ENCODE results near the gene ROPN1.
"Not testable (repeated sequence)": the region's sequence is repeated elsewhere in the genome, so short reads cannot be mapped to it uniquely, and the experiment has no call there.

ROPN1 gene

GRCh38 chr3:123991730-123992588 lies at the start of gene ROPN1:
Gene ROPN1, minus strand, starts transcription at chr3:123992124. Its CDS starts 11,643 bp downstream, at chr3:123980481.
- ATAC-seq (replicated peaks; ENCODE audit: extremely low read depth, poor library complexity, severe bottlenecking): peak; percentile 95

GRCh38 chr3:124041553-124041952 lies 49.6 kb upstream of the ROPN1 start:
- Mint-ChIP-seq H3K27me3 (peaks cover 20% of the 10 kb centered on the region), H3K4me3 (no peak overlapping the region), H3K27ac (ENCODE audit: low read depth) (no peak overlapping the region), H3K9me3 (no peaks in the 10 kb centered on the region), H3K4me1 (no peaks in the 10 kb centered on the region), H3K36me3 (ENCODE audit: insufficient read depth) (no peaks in the 10 kb centered on the region)
- ATAC-seq (replicated peaks; ENCODE audit: extremely low read depth, poor library complexity, severe bottlenecking): no peak
- DNase-seq (ENCODE audit: low spot score in 2 of 2): no peak

More at GRCh38 chr3:123991730-123992588, at the start of gene ROPN1:
- peaks cover 39% of the 10 kb centered on the region for H3K27me3 Mint-ChIP-seq
- peak within 1 kb of the TSS; percentile 28 for H3K4me3 Mint-ChIP-seq
- not testable (repeated sequence) for H3K27ac Mint-ChIP-seq (ENCODE audit: low read depth); H3K4me1 Mint-ChIP-seq; H3K36me3 Mint-ChIP-seq (ENCODE audit: insufficient read depth); DNase-seq (ENCODE audit: low spot score in 2 of 2); H3K9me3 Mint-ChIP-seq

- Mint-ChIP-seq H3K9me3 (no peaks in the 10 kb centered on the region), H3K4me1 (peaks cover 3% of the 10 kb centered on the region), H3K27me3 (peaks cover 6% of the 10 kb centered on the region), H3K36me3 (ENCODE audit: insufficient read depth) (peaks cover 1% of the 10 kb centered on the region), H3K27ac (ENCODE audit: low read depth) (no peak overlapping the region), H3K4me3 (no peak overlapping the region)
- no peak for ATAC-seq (replicated peaks; ENCODE audit: extremely low read depth, poor library complexity, severe bottlenecking)
- no peak for DNase-seq (ENCODE audit: low spot score in 2 of 2)
These were observed 45.4 kb upstream of the ROPN1 start for GRCh38 chr3:124037326-124037725.

GRCh38 chr3:124036214-124036613 lies 44.3 kb upstream of the ROPN1 start:
- H3K4me3 Mint-ChIP-seq; H3K27ac Mint-ChIP-seq (ENCODE audit: low read depth); H3K36me3 Mint-ChIP-seq (ENCODE audit: insufficient read depth); H3K9me3 Mint-ChIP-seq; DNase-seq (ENCODE audit: low spot score in 2 of 2); H3K4me1 Mint-ChIP-seq; ATAC-seq (replicated peaks; ENCODE audit: extremely low read depth, poor library complexity, severe bottlenecking): not testable (repeated sequence)
- peaks cover 17% of the 10 kb centered on the region for H3K27me3 Mint-ChIP-seq

GRCh38 chr3:124035463-124036121 lies 43.7 kb upstream of the ROPN1 start:
- Mint-ChIP-seq H3K27ac (ENCODE audit: low read depth) (no peak overlapping the region), H3K27me3 (peaks cover 23% of the 10 kb centered on the region), H3K9me3 (no peaks in the 10 kb centered on the region), H3K4me1 (peaks cover 6% of the 10 kb centered on the region), H3K36me3 (ENCODE audit: insufficient read depth) (peaks cover 2% of the 10 kb centered on the region), H3K4me3 (peak overlapping the region; percentile 58)
- no peak for ATAC-seq (replicated peaks; ENCODE audit: extremely low read depth, poor library complexity, severe bottlenecking)
- DNase-seq (ENCODE audit: low spot score in 2 of 2): no peak

DNA sequence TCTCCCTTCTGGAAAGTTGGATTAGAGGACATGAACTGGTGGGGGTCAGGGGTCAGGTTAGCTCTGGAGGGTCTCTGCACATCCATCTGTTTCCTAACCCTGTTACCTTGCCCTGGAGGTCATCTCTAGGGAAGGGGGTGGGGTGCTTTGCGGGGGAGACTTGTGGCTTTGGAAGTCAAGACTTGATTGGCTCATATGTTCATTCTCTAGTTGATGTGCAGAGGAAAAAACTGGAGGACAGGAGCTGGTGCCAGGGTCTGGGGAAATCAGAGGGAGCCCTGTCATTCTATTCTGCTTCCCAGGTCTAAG lies 42.9 kb upstream of the ROPN1 start:
- H3K4me3 Mint-ChIP-seq: peak overlapping the region; percentile 58
- peaks cover 2% of the 10 kb centered on the region for H3K36me3 Mint-ChIP-seq (ENCODE audit: insufficient read depth)
- no peak overlapping the region for H3K27ac Mint-ChIP-seq (ENCODE audit: low read depth)
- peaks cover 6% of the 10 kb centered on the region for H3K4me1 Mint-ChIP-seq
- H3K9me3 Mint-ChIP-seq: no peaks in the 10 kb centered on the region
- H3K27me3 Mint-ChIP-seq: peaks cover 29% of the 10 kb centered on the region
- no peak for ATAC-seq (replicated peaks; ENCODE audit: extremely low read depth, poor library complexity, severe bottlenecking)
- DNase-seq (ENCODE audit: low spot score in 2 of 2): no peak

GRCh38 chr3:124034016-124034843 lies 42.3 kb upstream of the ROPN1 start:
- no peak for ATAC-seq (replicated peaks; ENCODE audit: extremely low read depth, poor library complexity, severe bottlenecking)
- H3K4me1 Mint-ChIP-seq: peaks cover 6% of the 10 kb centered on the region
- no peak for DNase-seq (ENCODE audit: low spot score in 2 of 2)
- H3K36me3 Mint-ChIP-seq (ENCODE audit: insufficient read depth): peaks cover 2% of the 10 kb centered on the region
- H3K4me3 Mint-ChIP-seq: peak overlapping the region; percentile 58
- H3K27me3 Mint-ChIP-seq: peaks cover 35% of the 10 kb centered on the region
- no peak overlapping the region for H3K27ac Mint-ChIP-seq (ENCODE audit: low read depth)
- no peaks in the 10 kb centered on the region for H3K9me3 Mint-ChIP-seq

GRCh38 chr3:124033360-124034015 lies 41.6 kb upstream of the ROPN1 start, which contains the start of gene KALRN:
Gene KALRN, plus strand, starts transcription at chr3:124033369.
- ATAC-seq (replicated peaks; ENCODE audit: extremely low read depth, poor library complexity, severe bottlenecking) (no peak), DNase-seq (ENCODE audit: low spot score in 2 of 2) (no peak)
- Mint-ChIP-seq H3K27me3 (peaks cover 41% of the 10 kb centered on the region), H3K4me3 (peak within 1 kb of the TSS; percentile 74), H3K9me3 (no peaks in the 10 kb centered on the region), H3K27ac (ENCODE audit: low read depth) (no peak within 1 kb of the TSS), H3K4me1 (peaks cover 6% of the 10 kb centered on the region), H3K36me3 (ENCODE audit: insufficient read depth) (peaks cover 3% of the 10 kb centered on the region)

- H3K27me3 Mint-ChIP-seq: peaks cover 41% of the 10 kb centered on the region
- no peak overlapping the region for H3K27ac Mint-ChIP-seq (ENCODE audit: low read depth)
- H3K9me3 Mint-ChIP-seq: no peaks in the 10 kb centered on the region
- DNase-seq (ENCODE audit: low spot score in 2 of 2): peak; percentile 20 to 33
- H3K4me3 Mint-ChIP-seq: peak overlapping the region; percentile 74
- H3K4me1 Mint-ChIP-seq: peaks cover 6% of the 10 kb centered on the region
- ATAC-seq (replicated peaks; ENCODE audit: extremely low read depth, poor library complexity, severe bottlenecking): peak; percentile 70
- peaks cover 3% of the 10 kb centered on the region for H3K36me3 Mint-ChIP-seq (ENCODE audit: insufficient read depth)
These were observed 41.0 kb upstream of the ROPN1 start for GRCh38 chr3:124032881-124033359.

DNA sequence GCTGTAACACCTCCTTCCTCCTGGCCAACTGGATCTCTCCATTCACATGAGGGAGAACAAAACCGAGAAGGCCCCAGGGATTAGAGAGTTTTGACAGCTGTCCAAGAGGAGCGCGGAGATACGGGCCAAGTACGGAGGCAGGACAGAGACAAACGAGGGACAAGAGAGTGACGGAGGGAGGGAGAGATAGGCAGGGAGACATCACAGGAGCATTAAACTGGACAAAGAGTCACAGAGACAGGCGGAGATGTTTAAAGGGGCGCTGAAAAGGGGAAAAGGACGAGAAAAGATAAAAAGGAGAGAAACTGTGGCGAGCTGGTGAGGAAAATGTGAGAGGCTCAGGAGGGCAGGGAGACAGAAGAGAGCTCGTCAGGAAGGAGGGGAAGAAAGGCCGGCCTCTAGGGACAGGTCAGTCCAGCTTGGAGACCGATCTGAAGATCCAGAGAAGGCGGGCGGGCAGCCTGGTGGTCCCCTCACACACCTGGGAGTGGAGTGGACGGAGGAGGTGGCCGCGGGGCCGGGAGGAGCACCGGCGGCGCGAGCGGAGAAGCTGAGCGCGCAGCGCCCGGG lies 40.5 kb upstream of the ROPN1 start:
- Mint-ChIP-seq H3K27me3 (peaks cover 41% of the 10 kb centered on the region), H3K4me3 (peak overlapping the region; percentile 74), H3K36me3 (ENCODE audit: insufficient read depth) (peaks cover 3% of the 10 kb centered on the region), H3K9me3 (no peaks in the 10 kb centered on the region), H3K4me1 (peaks cover 6% of the 10 kb centered on the region), H3K27ac (ENCODE audit: low read depth) (no peak overlapping the region)
- DNase-seq (ENCODE audit: low spot score in 2 of 2) (no peak), ATAC-seq (replicated peaks; ENCODE audit: extremely low read depth, poor library complexity, severe bottlenecking) (no peak)

- ATAC-seq (replicated peaks; ENCODE audit: extremely low read depth, poor library complexity, severe bottlenecking) (no peak), DNase-seq (ENCODE audit: low spot score in 2 of 2) (no peak)
- no peak overlapping the region for H3K4me3 Mint-ChIP-seq
- H3K4me1 Mint-ChIP-seq: no peaks in the 10 kb centered on the region
- peaks cover 1% of the 10 kb centered on the region for H3K36me3 Mint-ChIP-seq (ENCODE audit: insufficient read depth)
- peaks cover 27% of the 10 kb centered on the region for H3K27me3 Mint-ChIP-seq
- H3K27ac Mint-ChIP-seq (ENCODE audit: low read depth): no peak overlapping the region
- H3K9me3 Mint-ChIP-seq: peaks cover 5% of the 10 kb centered on the region
These were observed 34.6 kb upstream of the ROPN1 start for GRCh38 chr3:124026516-124026915.

- ATAC-seq (replicated peaks; ENCODE audit: extremely low read depth, poor library complexity, severe bottlenecking); H3K9me3 Mint-ChIP-seq; H3K27ac Mint-ChIP-seq (ENCODE audit: low read depth); H3K4me1 Mint-ChIP-seq; DNase-seq (ENCODE audit: low spot score in 2 of 2); H3K4me3 Mint-ChIP-seq; H3K36me3 Mint-ChIP-seq (ENCODE audit: insufficient read depth): not testable (repeated sequence)
- H3K27me3 Mint-ChIP-seq: peaks cover 17% of the 10 kb centered on the region
These were observed 31.6 kb upstream of the ROPN1 start for GRCh38 chr3:124023531-124023930.
